Panc1 (cell line): ENCODE results near the gene PHOX2B.

ENCODE experiments used
- CTCF ChIP-seq: fragments of 450-650 bp; IDR thresholded peaks from 2 replicates; pipeline ENCODE4 v1.5.1; 2017; ENCODE audit warnings: mild to moderate bottlenecking
- POLR2AphosphoS5 ChIP-seq: IDR thresholded peaks from 2 replicates; pipeline ENCODE4 v1.6.1; 2012; ENCODE audit warnings: mild to moderate bottlenecking, low read depth, low read length, moderate library complexity

- TF ChIP-seq CTCF (peak; percentile 24; the same call in 1 of the 2 replicates), POLR2AphosphoS5 (no peak)
Observed at GRCh38 chr4:41725254-41725653, 23.3 kb downstream of the PHOX2B start.
